HG03521 (cell line): Measurements from ENCODE around the gene TNFRSF13B.
A peak's percentile ranks its signal among the peaks of the same experiment; 100 is the strongest.
"Not testable (repeated sequence)": the region's sequence is repeated elsewhere in the genome, so short reads cannot be mapped to it uniquely, and the experiment has no call there.

Source experiments
- ATAC-seq: cut with Tn5 transposase; IDR thresholded peaks from one replicate; pipeline ENCODE4 v1.9.1; 2021; ENCODE audit warnings: mild to moderate bottlenecking, moderate library complexity; ENCODE audit not compliant: unreplicated experiment

Gene TNFRSF13B

DNA sequence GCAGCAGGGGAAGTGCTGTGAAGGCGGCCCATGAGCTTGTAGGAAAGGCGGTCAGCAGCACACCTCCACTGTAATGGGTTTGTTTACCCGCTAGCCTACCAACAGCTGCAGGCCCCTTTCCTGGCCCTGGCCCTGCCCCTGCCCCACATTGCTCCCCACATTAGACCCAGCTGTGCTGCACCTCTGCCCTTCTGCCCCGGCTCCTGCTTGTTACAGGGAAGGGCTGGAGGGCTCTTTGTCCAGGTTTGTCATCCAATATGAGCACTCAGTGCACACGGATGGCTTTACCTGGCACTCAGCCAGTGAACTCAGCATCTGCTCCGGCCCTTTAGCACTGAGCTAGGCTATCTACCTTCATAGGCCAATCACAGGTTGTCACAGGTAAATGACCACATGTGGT is 36.0 kb upstream of the TNFRSF13B start:
- ATAC-seq: not testable (repeated sequence)

DNA sequence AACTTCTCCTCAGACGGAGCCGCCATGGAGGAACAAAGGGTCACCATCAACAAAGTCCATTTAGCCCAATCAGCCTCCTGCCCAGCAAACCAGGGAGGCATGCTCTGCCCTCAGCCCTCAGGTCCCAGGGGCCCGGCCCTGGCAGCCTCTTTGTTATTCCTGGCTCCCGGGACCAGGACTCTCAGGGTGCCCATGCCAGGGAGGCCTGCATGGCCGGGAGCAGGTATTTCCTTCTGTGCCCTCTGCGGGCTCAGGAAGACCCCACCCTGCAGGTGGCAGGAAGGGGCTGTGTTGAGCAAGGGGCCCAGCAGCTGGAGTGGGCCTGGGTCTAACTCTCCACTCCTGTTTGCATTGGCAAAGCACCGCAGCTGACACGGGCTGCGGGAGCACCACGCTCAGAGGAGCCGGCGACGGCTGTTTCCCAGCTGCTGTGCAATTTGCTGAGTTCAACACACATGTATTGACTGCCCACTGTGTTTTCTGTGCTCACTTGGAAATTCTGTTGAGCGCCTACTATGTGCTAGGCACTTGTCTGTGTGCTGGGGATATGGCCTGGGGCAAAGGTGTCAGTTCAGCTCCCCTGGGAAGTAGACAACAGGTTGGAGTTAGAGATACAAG is 33.2 kb upstream of the TNFRSF13B start:
- not testable (repeated sequence) for ATAC-seq

DNA sequence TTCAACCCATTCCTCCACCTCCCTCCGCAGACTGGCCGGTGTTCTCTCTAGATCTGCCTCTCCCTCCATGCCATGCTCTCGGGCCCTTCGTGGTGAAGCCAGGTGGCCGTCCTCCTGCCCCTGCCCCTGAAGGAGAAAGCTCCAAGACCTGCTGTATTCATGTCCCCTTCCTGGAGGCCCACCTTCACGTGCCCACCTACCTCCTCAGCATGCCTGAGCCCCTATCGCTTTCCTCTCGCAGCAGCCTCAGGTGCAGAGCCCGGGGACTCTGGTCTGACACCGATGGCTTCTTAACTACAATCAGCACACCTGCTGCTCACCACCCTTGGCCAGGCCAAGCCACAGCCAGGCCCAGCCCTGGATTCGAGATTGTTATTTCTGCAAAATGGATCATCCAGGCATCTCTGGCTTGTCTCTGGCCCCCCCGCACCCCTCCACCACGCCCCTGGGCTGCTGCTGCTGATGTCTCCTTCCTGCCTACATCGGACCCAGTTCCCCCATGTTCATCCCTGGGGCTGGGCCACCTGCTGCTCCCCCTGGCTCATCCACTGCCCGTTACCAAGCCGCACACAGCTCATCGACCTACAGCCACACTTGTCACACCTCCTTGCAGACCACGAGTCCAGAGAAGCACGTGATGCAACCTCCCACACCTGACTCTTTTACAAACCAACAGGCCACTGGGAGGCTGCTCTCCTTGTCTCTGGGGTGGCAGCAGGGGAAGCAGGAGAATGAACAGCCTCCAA is 32.5 kb upstream of the TNFRSF13B start:
- no peak for ATAC-seq

DNA sequence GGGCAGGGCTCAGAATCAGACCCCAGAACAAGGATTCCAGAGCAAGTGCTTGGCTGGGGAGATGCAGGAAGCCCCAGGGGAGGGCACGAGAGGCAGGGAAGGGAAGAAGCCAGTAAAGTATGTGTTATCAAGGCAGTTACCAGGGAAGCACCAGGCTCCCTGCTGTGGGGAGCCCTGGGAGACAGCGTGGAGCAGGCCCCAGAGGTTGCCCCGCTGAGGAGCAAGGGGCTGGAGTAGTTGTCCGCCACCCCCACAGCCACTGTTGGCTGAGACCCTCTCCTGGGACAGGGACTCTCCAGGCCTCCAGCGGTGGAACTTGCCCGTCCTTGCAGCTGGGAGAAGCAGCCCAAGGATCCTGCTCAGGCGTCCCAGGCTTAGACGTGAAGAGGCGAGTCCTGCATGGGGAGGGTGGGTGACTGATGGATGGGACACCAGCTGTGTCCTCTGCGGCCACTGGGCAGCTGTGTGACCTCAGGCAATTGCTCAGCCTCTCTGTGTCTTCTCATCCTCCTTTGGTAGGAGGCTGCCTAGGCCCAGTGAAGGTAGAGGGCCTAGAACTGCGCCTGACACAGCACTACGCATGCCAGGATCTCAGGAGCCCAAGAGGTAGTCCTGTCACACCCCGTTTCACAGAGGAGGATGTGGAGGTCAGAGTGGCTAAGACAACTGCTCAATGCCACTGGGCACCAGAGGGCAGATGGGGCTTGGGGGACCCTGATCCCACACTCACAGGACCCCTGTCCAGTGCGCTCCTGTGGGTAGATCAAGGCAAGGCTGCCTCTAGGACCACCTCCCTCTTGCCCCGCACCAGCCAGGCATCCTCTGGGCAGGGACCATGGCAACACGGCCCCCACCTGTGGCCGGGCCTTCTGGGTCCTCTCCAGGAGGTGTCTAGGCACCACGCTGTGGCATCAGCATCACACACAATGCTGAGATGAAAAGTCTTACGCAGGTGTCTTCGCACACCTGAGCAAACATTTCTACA is 31.1 kb upstream of the TNFRSF13B start:
- not testable (repeated sequence) for ATAC-seq

DNA sequence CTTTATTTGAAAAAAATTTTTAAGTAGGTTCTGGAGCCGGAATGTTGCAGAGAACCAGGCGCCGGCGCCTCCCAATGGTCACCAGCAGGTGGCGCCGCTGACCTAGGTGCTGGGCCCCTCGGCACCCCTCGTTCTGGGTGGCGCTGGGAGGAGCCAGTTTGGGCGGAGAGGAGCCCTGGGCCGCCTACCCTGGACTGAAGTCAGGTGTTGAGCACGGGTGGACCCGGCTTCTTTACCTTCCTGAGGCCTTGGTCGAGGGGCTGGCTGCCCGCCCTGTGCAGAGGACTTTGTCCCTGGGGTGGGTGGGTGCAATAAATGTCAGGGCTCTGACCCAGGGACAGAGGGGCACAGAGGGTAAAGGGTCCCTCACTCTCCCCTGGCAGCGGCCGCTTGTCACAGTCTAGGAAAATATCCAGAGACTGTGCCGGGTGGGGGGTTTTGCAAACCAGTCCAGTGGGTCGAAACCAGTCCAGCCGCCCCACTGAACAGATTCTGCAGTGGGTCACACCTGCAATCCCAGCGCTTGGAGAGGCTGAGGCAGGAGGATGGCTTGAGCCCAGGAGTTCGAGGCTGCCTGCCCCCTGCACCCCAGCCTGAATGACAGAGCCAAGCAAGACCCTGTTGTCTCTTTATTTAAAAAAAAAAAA is 30.1 kb upstream of the TNFRSF13B start:
- peak; percentile 67 for ATAC-seq

DNA sequence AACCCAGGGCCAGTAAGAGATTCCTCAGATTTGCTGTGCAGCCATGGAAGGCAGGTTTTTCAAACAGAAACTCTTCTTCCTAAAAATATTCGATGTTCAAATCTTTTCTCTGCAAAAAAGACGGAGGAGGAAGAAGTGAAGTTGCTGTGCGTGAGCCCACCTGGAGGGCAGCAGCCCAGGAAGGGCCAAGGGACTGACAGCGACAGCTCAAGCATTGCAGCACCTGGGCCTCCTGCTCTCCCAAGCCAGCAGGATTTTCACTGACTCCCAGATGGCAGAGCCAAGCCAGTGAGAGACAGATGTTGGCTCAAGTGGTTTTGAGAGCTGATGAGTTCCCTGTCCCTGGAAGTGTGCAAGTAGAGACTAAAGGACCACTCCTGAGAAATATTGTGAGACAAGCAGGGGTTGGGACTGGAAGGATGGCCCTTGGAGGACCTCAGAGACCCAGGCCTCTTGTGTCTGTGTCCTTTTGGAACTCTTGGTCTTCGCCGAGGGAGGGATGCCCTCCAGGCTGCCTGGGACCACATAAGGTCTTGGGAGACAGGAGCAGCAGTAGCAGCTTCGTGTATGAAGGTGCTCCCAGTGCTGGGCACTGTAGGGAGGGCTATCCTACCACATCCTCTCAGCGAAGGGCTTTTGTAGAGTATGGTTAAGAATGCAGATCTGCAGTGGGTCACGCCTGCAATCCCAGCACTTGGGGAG is 29.3 kb upstream of the TNFRSF13B start:
- ATAC-seq: no peak

DNA sequence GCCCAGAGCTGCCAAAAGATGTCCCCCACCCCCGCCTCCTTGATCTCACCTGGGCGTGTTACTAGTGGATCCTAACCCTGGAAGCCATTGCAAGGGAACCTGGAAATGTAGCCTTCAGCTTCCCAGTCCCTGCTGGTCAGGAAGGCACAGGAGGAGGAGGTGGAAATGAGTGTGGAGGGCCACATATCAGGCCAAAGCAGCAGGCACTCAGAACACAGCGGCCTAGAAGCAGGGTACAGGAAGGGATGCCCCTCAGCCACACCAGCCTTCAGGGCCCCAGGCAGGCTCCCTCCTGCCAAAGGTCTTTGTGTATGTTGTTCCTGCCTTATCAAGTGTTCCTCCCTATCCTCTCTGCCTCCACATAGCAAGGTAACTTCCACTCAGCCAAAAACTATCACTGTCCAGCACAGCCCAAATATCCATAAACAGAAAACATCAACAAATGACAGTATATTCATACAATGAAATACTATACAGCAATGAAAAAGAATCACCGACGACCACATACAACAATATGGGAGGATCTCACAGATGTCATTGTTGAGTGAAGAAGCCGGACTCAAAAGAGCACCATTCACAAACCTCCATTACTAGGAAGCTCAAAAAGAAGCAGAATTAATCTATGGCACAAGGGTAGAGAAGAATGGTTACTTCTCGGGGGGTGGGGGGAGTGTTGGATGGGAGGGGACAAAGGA is 28.2 kb upstream of the TNFRSF13B start:
- ATAC-seq: no peak

DNA sequence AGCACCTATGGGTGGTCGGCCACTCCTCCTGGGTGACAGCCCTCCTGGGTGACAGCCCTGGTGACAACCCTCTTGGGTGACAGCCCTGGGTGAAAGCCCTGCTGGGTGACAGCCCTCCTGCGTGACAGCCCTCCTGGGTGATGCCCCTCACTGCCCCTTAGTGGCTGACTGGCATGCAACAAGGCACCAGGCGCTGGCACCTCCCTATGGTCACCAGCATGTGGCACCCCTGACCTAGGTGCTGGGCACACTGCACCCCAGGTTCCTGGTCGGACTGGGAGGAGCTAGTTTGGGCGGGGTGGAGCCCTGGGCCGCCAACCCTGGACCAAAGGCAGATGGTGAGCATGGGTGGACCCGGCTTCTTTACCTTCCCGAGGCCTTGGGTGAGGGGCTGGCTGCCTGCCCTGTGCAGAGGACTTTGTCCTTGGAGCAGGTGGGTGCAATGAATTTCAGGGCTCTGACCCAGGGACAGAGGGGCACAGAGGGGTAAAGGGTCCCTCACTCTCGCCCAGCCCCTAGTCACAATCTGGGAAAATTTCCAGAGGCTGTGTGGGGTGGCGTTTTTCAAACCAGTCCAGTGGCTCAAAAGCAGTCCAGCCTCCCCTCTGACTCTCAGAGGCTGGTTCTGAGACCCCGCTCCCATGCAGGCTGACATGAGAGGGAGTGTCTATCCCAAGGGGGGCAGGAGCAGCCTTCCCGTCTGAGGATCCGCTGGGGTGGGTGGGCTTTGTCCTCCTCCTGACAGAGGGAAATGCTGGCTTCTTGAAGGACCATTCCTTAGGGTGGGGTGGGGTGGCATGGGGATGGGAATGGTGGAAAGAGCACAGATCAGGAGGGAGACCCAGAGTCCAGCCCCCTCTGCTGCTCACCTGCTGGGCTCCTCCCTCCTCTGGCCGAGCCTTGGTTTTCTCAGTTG is 25.9 kb upstream of the TNFRSF13B start:
- ATAC-seq: no peak

DNA sequence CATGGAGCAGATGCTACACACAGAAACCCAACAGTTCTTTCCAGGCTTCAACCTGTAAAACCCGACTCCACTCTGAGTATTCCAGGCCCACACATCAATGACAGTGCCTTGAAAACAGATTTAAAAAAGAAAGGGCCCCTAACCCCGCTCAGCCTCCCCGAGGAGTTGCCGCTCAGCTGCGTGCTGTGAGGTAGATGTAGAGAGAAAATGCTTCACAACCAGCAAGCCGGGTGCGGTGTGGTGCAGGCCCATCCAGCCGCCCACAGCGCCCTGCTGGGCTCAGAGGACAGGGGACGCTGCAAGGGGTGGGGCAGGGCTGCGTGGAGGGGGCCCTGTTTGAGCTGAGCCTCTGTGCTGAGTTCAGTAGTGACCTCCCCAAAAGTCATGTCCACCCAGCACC is 24.8 kb upstream of the TNFRSF13B start:
- not testable (repeated sequence) for ATAC-seq

DNA sequence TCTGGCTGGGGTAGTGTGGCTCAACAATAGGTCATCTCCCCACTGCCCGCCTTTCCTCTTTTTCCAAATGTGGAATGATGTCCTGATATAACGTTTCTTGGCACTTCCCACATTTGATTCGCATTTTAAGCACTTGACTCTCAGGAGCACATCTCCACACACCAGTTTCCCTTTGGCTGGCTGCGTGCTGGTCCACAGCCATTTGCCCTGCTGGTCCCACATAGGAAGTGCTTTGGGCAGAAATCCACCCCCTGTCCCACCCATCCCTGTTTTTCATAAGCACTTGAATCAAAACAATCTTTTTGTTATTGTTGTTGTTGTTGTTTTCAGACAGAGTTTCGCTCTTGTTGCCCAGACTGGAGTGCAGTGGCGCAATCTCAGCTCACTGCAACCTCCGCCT is 24.0 kb upstream of the TNFRSF13B start:
- ATAC-seq: no peak

DNA sequence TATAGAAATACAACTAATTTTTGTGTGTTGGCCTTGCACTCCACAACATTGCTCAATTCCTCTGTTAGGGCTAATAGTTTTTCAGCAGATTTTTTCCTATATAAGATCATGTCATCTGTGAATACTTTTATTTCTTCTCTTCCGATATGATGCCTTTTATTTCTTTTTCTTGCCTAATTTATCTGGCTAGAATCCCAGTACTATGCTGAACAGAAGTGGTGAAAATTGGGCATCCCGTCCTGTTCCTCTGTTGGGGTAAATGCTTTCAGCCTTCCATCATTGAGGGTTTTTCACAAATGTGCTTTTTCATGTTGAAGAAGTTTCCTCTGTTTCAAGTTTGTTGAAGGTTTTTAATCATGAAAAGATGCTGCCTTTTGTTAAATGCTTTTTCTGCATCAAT is 22.7 kb upstream of the TNFRSF13B start:
- ATAC-seq: no peak

DNA sequence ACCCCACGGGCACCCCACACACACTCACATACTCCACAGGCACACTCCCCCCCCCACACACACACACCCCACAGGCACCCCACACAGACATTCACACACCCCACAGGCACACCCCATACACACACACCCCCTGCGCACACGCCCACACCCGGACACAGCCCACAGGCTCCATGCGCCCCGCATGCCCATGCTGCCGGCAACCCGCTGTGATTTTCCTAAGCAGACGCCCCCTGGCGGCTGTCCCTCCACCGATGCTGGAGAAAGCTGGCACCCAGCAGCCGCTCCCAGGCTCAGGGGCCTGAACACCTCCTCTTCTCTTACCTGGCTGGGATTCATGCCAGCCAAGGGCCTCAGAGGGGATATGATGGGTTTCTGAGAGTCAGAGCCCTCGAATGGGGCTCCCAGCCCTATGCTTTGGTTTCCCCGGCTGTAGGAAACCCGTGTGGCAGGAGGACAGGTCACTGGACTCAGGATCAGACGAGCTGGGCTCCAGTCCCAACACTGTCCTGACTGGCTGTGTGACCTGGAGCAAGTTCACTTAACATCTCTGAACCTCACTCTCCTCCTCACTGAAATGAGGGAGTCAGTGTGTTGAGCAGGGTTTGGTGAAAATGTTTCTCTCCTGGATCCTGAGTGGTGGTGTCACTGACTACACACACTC is 19.6 kb upstream of the TNFRSF13B start:
- ATAC-seq: no peak

DNA sequence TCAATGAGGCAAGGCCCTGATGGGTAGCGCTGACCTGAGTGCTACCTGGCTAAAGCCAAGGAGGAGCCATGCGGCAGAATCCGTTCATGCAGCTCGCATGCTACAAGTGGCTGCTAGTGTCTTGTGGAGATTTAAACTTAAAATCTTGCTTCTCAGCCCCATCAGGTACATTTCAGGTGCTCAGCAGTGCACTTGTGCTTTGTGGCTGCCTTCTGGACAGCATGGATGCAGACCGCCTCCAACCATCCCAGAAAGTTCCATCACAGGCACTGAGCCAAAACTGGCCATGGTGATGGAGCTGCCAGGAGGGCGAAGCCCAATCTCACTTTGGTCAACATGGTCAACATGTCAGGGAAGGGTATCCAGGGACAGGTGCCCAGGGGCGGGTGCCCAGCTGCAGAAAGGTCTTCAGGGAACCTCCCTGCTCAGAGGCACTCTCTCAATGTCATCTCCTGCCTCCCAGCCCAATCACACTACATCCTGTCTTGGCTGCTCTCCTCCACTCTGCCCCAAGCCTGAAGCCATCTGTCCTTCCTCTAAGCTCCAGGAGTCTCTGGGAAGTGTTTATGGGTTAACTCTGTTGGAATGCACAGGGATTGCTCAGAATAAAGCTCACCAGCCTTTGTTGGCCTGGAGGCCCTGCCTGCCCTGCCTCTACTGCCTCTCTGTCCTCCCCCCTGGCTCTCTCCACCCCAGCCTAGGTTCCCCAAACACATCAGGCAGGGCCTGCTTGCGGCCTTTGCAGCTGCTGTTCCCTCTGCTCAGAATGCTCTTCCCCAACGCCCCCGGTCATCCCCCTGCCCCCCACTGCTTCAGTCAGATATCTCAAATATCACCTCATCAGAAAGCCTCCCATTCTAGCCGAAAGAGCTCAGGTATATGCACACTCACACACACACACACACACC is 18.3 kb upstream of the TNFRSF13B start:
- no peak for ATAC-seq

DNA sequence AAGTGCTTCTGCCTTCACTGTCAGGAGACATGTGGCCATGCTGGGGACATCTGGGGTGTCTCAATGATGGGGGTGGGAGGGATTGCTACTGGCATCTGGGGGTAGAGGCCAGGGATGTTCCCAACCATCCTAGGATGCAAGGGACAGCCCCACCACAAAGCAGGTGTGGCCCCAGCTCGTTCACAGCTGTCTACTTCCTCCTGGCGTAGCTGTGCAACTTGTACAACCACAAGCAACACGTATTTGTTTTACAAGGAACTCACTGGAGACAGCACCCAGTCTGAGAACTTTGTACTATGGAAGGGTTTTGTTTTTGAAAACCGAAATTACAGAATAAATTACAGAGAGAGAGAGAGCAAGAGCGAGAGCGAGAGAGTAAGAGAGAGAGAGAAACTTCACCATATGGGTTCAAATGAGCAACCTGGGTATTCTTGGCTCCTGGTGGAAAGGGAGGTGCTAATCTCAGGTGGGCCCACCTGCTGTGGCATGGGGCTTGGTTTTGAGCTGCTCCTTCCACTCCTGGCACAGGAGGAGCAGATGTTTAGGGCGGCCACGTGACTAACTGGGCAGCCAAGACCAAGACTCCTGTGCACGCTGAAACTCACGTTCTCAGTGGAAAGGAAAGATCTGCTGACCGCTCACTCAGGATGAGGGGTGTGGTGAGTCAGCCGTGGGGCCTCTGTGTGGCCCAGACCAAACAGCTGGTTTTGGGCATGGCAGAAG is 17.5 kb upstream of the TNFRSF13B start:
- peak; percentile 31 for ATAC-seq

DNA sequence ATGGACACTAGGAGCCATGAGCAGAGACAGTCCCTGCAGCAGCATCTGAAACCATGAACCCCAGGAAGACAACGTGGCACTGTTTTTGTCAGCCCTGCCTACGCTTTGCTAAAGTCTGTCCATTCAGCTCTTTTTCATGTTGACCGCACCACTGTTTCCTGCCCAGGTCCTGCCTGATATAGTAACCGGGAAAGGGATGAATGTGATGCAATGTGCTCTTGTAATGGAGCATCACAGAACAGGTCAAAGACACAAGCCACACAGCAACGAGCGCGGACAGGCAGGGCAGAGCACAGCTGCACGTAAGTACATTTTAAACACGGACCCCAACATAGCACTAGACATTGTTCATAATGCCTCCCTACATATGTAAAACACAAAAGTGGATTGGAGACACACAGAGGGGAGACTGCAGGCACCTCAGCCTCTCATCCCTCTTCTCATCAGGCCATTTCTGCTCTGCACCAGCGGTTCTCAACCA is 16.9 kb upstream of the TNFRSF13B start:
- peak; percentile 1 for ATAC-seq

DNA sequence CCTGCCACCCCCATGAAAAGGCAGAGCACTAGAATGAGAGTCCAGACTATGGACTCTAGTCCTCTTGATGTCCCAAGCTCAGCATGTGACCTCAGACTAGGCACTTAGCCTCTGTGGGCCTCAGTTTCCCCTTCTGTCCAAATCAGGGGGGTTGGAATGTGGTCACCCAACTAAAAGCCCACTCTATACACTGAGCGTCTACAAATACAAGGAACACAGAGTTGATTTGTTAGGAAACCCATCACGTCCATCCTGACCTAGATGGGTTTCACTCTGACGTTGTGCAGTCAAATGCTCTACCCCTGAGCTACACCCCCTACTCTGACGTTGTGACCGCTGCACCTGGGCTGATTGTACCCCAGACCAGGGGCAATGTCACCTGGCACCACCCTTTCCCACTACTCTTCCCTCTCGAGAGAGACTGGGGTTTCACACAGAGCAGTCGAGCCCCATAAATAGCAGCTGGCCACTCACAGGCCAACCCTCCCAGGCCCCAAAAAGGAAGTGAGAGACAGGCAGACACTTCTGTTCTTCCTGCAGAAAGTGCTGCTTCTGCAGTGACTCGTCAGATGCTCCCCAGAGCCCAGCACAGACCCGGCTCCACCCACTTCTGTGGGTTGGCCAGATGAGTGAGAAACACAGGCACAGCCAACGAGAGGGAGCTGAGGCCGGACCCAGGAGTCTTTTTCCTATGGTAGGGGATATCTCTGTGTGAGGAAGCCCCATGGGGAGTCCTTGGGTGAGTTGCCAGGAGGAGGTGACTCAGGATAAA is 16.1 kb upstream of the TNFRSF13B start:
- peak; percentile 71 for ATAC-seq
